HCEC 1CT (cell line): ENCODE results near the gene LHFPL3.

ENCODE experiments used
- DNase-seq: peaks from one replicate; pipeline ENCODE4 v3.0.0-alpha.2; 2017

LHFPL3 gene

GRCh38 chr7:104371216-104371979, 43.0 kb downstream of the LHFPL3 start:
- no peak for DNase-seq

DNA sequence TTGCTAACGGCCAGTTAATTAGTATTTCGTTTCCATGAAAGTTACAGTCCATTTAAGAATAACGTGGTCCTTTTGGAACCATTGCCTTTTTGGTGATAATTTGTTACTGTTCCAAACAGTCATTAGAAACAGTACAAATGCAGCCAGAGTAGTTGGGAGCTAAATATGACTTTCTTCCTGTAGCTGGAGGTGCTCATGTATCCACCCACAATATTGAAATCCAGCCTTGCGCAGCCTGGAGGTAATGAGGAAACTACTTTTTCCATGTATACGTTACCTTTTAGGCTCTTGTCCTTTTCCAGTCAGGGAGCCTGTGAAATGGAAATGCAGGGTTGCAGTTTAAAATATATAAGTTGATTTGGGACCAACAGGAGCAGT, 43.6 kb downstream of the LHFPL3 start:
- DNase-seq, result no peak

DNA sequence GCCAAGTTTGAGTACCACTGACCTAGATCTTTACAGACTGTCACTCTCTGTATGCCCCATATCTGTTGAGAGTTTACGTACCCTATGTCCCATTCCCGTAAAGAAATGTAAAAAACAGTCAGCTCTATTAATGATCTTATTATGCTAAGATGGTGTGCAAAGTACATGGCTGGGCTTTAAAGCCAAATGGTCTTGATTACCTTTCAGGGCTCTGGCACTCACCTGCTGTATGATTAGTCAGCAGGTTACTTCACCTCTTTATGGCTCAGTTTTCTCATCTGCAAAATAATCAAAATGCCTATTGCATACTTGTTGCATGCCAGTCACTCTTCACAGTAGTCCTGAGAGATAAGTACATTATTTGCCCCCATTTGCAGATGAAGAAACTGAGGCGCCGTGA, 54.2 kb downstream of the LHFPL3 start:
- no peak for DNase-seq

GRCh38 chr7:104386943-104387342, 58.5 kb downstream of the LHFPL3 start:
- DNase-seq, result no peak

DNA sequence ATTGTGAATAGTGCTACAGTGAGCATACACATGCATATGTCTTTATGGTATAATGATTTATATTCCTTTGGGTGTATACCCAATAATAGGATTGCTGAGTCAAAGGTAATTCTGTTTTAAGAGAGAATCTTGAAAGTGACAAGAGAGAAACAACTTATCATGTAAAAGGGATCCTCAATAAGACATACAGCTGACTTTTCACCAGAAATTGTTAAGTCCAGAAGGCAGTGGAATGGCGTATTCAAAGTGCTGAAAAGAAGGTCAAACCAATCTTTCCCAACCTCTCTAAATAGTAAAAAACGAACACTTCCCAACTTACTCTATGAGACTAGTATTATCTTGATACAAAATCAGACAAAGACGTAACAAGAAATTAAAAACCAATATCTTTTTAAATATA, 59.8 kb downstream of the LHFPL3 start:
- DNase-seq, result no peak

DNA sequence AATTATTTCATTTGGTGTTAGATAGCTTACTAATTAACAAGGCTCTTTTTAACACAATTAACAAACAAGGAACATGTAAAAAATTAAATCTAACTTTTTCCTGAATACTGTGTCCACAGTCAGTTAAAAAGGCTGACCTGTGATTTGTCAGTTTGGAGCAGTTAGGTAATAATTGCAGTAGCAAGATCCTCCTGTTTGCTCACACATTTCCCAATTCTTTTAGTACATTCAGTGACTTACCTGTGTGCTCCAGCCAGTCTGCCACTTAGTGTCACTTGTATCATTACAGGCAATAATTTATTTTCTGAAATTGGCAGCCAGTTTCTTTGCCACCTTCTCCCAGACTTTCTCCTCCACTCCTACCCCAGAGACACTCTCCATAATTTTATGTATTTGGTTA, 66.8 kb downstream of the LHFPL3 start:
- no peak for DNase-seq

DNA sequence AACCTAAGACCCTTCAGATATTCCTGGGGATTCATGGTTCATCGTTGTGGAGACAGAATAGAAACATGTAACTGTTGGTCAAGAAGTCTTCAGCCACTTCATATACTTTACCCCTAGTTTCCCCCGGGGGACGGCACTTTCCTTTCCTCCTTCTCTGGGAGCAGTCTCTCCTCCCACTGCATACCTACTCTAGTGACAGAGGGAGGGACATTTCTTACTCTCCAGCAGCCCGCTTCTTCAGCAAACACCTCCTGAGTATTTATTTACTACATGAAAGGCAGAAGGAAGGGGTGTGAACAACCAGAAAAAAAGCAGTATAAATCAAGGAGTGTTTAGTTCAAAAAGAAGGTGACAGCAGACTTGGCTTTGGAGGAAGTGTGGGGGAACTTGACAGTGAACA, 69.0 kb downstream of the LHFPL3 start:
- no peak for DNase-seq

GRCh38 chr7:104408371-104408770, 80.0 kb downstream of the LHFPL3 start:
- DNase-seq, result no peak

DNA sequence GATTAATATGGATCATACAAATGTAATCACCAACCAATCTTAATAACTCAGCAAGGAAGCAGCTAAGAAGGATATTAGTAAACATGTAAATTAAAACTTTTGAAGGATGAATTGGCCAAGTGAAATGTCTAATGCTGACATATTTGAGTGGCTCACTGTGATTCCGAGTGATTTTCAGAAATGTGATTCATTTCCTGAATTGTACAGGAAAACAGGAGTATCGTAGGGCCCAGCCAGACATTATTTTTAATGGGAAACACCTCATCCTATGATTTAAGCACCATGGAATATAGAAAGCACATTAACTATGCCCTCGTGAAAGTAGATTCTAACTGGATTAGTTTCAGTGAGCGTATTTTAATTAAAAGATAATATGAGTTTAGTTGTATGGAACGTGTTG, 82.3 kb downstream of the LHFPL3 start:
- no peak for DNase-seq

DNA sequence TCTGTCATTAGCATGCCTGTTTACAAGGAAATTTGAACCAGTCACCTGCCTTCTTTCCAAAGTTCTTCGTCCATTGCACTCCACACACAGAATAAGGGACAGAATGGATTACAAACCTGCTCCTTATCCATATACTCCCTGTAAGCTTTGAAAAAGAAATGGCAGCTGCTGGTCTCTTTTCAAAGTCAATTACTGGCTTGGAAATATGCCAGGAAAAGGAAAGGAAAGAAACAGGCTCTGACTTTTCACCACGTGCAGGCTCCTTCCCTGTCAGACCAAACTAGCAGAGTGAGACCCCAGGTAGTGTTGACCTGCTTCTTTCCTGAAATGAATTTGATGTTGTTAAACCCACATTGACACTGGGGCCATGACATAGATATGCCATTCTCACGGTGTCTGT, 84.5 kb downstream of the LHFPL3 start:
- no peak for DNase-seq

- no peak for DNase-seq
These were observed 85.8 kb downstream of the LHFPL3 start for GRCh38 chr7:104414216-104414615.

- no peak for DNase-seq
These were observed 87.3 kb downstream of the LHFPL3 start for GRCh38 chr7:104415700-104416099.

GRCh38 chr7:104416866-104417393, 88.5 kb downstream of the LHFPL3 start:
- no peak for DNase-seq

DNA sequence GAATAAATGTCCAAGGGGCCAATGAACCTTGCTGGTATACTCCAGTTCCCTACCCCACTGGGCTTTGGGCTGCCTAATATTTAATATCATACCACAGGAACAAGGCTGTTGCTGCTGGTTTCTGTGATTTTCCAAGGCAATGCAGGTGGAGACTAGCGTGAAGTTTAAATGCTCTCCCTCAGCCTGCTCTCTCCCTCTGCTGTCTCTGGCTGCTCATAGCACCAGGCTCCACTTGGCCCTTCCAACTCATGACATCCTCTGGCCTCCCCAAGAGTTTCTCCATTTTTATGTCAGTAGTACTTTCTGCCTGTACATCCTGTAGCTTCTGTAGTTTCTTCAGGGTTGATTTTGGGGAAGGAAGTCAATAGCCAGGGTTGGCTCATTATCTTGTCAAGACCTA, 103.5 kb downstream of the LHFPL3 start:
- DNase-seq, result no peak

- DNase-seq, result no peak
These were observed 105.7 kb downstream of the LHFPL3 start for GRCh38 chr7:104434129-104434528.

DNA sequence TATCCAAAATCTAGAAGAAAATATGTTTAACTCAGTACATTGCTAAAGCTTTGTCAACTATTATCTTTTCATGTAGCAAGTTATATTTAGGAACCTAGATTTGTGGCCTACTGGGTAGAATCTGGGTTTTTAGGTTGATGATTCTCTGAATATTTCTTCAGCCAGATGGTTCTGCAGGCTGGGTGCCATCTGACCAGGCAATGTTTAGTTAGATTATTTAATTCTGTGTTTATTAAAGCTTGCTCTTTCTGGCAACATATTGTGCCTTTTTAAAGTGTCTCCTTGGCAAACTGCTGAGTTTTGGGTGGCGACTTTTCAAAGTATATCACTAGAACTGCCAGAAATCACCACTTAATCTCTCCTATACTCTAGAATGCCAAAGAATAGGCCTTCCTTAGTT, 114.1 kb downstream of the LHFPL3 start:
- no peak for DNase-seq

DNA sequence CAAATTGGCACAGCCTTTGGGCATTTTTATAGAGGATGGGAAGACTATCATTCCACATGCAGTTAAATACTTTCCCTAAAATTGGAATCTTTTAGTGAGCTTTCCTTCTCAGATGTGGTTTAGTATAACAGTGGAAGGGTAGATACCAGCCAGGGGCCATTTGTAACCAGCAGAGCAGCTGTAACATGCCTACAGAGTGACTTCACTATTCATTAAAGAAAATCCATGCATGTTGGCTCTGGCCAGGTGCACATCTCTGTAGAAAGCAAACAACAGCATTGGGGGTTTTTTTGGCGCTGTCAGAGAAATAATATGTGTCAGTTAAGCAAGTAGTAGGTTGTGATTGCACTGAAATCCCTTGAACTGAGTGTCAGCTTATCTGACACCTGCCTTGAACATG, 115.6 kb downstream of the LHFPL3 start:
- no peak for DNase-seq

GRCh38 chr7:104445393-104445792, 117.0 kb downstream of the LHFPL3 start:
- no peak for DNase-seq

GRCh38 chr7:104450861-104451260, 122.5 kb downstream of the LHFPL3 start:
- DNase-seq, result no peak

- DNase-seq, result no peak
These were observed 124.8 kb downstream of the LHFPL3 start for GRCh38 chr7:104453190-104453589.

- no peak for DNase-seq
These were observed 130.5 kb downstream of the LHFPL3 start for GRCh38 chr7:104458875-104459274.

- no peak for DNase-seq
These were observed 140.9 kb downstream of the LHFPL3 start for GRCh38 chr7:104469166-104469820.

DNA sequence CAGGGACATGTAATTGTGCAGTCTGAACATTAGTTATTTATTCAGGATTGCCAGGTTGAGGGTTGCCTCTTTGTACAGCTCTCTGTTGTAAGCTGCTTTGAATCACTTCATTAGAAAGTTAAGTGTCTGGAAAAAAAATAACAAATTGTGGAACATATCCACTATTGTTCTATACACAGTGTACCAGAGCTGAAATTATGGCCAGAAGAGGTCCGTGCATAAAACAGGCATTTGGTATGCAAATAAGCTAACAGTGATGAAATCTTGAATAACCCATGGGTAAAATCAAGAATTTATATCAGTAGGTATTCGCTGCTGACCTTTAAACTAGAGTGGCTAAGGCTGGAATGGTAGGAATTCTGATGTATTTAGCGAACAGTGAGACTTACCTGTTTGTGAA, 152.1 kb downstream of the LHFPL3 start:
- DNase-seq, result no peak

DNA sequence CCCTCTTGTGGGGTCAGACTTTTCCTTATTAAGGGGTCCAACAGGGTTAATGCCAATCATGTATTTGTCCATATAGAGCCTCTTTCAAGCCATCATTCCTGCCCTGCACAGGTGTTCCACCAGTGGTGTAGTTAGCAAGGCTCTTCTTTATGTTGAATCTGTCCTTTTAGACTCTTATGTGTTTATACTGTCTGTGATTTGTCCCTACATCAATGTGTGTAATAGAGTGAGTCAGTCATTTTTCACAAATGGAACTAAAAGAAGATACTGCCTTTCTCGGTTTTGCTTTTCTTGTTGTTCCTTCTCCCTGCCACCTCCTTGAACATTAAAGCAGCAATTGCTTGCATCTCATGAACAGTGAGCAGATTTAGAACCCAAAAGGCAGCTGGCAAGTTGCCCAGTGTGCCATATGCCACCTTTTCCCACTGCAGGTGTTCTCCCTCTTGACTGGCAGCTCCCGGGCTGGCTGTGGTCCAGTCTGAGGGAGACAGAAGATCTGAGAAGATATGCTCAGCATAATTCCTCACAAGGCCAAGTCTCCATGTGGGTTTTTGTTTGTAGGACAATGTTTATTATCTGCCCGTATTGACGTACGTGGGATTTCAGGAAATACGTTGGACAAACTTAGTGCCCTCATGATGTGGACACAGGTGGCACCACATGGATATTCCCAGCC, 154.1 kb downstream of the LHFPL3 start:
- DNase-seq, result no peak
